Astrocyte (in vitro differentiated cells and primary cell): ENCODE results near the gene PHAF1.

Source experiments
- CTCF ChIP-seq: IDR thresholded peaks from 2 replicates; pipeline ENCODE4 v1.5.1; 2011; ENCODE audit warnings: low read depth, mild to moderate bottlenecking, inconsistent platforms, low read length, moderate library complexity; ENCODE audit not compliant: insufficient read depth
- EZH2 ChIP-seq: IDR thresholded peaks from 2 replicates; pipeline ENCODE4 v1.6.1; 2012; ENCODE audit warnings: mild to moderate bottlenecking, low read length, inconsistent platforms; ENCODE audit not compliant: insufficient read depth

DNA sequence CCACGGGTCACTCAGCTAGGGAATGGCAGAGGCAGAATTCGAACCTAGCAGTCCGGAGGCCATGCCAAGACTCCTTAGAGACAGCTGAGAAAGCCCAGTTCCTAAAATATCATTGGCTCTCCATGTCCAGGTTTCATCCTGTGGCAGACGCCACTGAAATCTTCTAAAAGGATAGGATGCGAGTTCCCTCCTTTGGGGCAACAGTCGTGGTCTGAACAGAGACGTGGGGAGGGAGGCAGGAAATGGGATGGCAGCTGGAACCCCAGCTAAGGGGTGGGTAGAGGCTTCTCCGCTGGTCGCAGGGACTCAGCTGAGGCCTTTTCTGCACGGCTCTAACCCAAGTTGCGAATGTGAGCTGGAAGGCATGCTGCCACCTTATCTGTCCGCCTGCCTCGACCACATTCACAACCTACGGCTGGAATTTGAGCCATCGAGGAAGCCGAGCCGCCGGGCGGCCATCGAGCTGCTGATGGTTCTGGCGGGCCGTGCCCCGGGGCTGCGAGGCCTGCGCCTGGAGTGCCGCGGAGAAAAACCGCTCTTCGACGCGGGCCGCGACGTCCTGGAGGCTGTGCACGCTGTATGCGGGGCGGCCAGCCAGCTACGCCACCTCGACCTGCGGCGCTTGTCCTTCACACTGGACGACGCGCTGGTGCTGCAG lies 52.9 kb downstream of the PHAF1 start:
- no peak for TF ChIP-seq CTCF
- TF ChIP-seq EZH2, result peak; percentile 76
